ES-I3 (cell line): ENCODE data around the gene GPR17.

ENCODE experiments used
- H3K36me3 ChIP-seq: 2 replicates; pipeline ENCODE4 v1.6.1; 2013; ENCODE audit warnings: mild to moderate bottlenecking, low read length, control low read depth, moderate library complexity; ENCODE audit not compliant: insufficient read depth
- H3K4me1 ChIP-seq: 2 replicates; pipeline ENCODE4 v1.6.1; 2013; ENCODE audit warnings: mild to moderate bottlenecking, control low read depth, low read length; ENCODE audit not compliant: insufficient read depth
- H3K9ac ChIP-seq: 2 replicates; pipeline ENCODE4 v1.6.1; 2013; ENCODE audit warnings: low read depth, mild to moderate bottlenecking, low read length, moderate library complexity
- H3K9me3 ChIP-seq: 2 replicates; pipeline ENCODE4 v1.6.1; 2013; ENCODE audit warnings: mild to moderate bottlenecking, low read length, moderate library complexity; ENCODE audit not compliant: control insufficient read depth, insufficient read depth

GPR17 gene

GRCh38 chr2:127650041-127650784 lies 4.3 kb downstream of the GPR17 start:
- H3K9me3 ChIP-seq = no peaks in the 10 kb centered on the region
- H3K36me3 ChIP-seq = no peaks in the 10 kb centered on the region
- no peak overlapping the region for H3K9ac ChIP-seq
- H3K4me1 ChIP-seq = no peaks in the 10 kb centered on the region

- no peaks in the 10 kb centered on the region for H3K36me3 ChIP-seq
- H3K4me1 ChIP-seq = no peaks in the 10 kb centered on the region
- no peak overlapping the region for H3K9ac ChIP-seq
- no peaks in the 10 kb centered on the region for H3K9me3 ChIP-seq
These were observed 4.9 kb downstream of the GPR17 start for GRCh38 chr2:127650785-127651380.

GRCh38 chr2:127651381-127651809 lies 5.4 kb downstream of the GPR17 start:
- Histone ChIP-seq H3K4me1 (no peaks in the 10 kb centered on the region), H3K9me3 (no peaks in the 10 kb centered on the region), H3K9ac (no peak overlapping the region), H3K36me3 (no peaks in the 10 kb centered on the region)

- H3K9ac ChIP-seq = no peak overlapping the region
- no peaks in the 10 kb centered on the region for H3K9me3 ChIP-seq
- H3K4me1 ChIP-seq = no peaks in the 10 kb centered on the region
- H3K36me3 ChIP-seq = no peaks in the 10 kb centered on the region
These were observed 6.1 kb downstream of the GPR17 start for GRCh38 chr2:127651971-127652550.

- Histone ChIP-seq H3K36me3 (no peaks in the 10 kb centered on the region), H3K4me1 (no peaks in the 10 kb centered on the region), H3K9me3 (no peaks in the 10 kb centered on the region), H3K9ac (no peak overlapping the region)
These were observed 6.9 kb downstream of the GPR17 start for GRCh38 chr2:127652786-127653357.

GRCh38 chr2:127653421-127654083 lies 7.6 kb downstream of the GPR17 start:
- Histone ChIP-seq H3K4me1 (no peaks in the 10 kb centered on the region), H3K9ac (no peak overlapping the region), H3K36me3 (no peaks in the 10 kb centered on the region), H3K9me3 (no peaks in the 10 kb centered on the region)

- H3K9me3 ChIP-seq = no peaks in the 10 kb centered on the region
- no peaks in the 10 kb centered on the region for H3K36me3 ChIP-seq
- H3K4me1 ChIP-seq = no peaks in the 10 kb centered on the region
- no peak overlapping the region for H3K9ac ChIP-seq
These were observed 8.3 kb downstream of the GPR17 start for GRCh38 chr2:127654084-127654837.

GRCh38 chr2:127654838-127655175 lies 8.9 kb downstream of the GPR17 start:
- H3K36me3 ChIP-seq = no peaks in the 10 kb centered on the region
- no peak overlapping the region for H3K9ac ChIP-seq
- H3K9me3 ChIP-seq = no peaks in the 10 kb centered on the region
- H3K4me1 ChIP-seq = no peaks in the 10 kb centered on the region

GRCh38 chr2:127655209-127656073 lies 9.5 kb downstream of the GPR17 start:
- Histone ChIP-seq H3K36me3 (no peaks in the 10 kb centered on the region), H3K4me1 (no peaks in the 10 kb centered on the region), H3K9me3 (no peaks in the 10 kb centered on the region), H3K9ac (no peak overlapping the region)

- H3K4me1 ChIP-seq = no peaks in the 10 kb centered on the region
- no peaks in the 10 kb centered on the region for H3K9me3 ChIP-seq
- no peaks in the 10 kb centered on the region for H3K36me3 ChIP-seq
- no peak overlapping the region for H3K9ac ChIP-seq
These were observed 10.7 kb downstream of the GPR17 start for GRCh38 chr2:127656569-127657231.

- Histone ChIP-seq H3K36me3 (no peaks in the 10 kb centered on the region), H3K9ac (no peak overlapping the region), H3K9me3 (no peaks in the 10 kb centered on the region), H3K4me1 (no peaks in the 10 kb centered on the region; the same call in 1 of the 2 replicates)
These were observed 11.3 kb downstream of the GPR17 start for GRCh38 chr2:127657232-127657595.

GRCh38 chr2:127658146-127658545 lies 12.2 kb downstream of the GPR17 start:
- no peaks in the 10 kb centered on the region for H3K36me3 ChIP-seq
- no peak overlapping the region for H3K9ac ChIP-seq
- peaks cover 5% of the 10 kb centered on the region; the same call in 1 of the 2 replicates for H3K4me1 ChIP-seq
- no peaks in the 10 kb centered on the region for H3K9me3 ChIP-seq
